ENCODE results near the gene APBB2. TPM values are rescaled to one million over a fixed set of nuclear protein-coding genes. Genes with fewer than 3 reads are reported as not detected.

The APBB2 gene
- total and polyA plus RNA-seq, 10 of the 15 experiments (the other 5 are each of a cell fraction or from before 2014, with no cell fraction given), result 2.7 to 24.6 (median 19.0) TPM

DNA sequence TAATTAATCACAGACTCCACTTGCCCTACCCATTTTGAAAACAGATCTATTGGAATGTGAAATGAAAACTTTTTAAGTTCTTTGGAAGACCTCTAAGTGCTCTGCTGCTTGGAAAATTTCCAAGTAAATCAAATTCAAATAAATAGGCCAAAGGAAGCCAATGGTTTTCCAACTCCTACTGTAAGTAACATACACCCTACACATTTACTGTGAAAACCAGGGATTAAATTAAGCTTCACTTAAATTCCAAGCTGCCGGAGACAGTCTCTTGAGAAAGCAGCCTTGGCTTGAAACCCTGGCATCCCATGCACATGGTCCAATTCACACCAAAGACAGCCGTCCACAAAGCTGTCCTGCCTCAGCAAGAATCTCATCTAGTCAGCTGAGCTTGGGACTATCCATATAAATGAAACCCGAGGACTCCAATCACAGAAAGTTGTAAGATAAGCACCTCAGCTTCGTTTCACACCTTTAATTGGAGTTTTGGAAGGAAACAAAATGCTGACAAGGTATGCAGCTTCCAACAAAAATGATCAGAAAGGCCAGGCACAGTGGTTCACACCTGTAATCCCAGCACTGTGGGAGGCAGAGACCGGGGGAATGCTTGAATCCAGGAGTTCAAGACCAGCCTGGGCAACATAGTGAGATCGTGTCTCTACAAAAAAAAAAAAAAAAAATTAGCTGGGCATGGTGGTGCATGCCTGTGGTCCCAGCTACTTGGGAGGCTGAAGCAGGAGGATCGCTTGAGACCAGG, 88.6 kb downstream of the APBB2 start (continued):
- TF ChIP-seq GATAD2B (conservative IDR thresholded peaks at IDR 0.05; ENCODE audit: low read depth) (no peak), MXI1 (IDR thresholded peaks at IDR 0.05; ENCODE audit: low read depth, low read length) (no peak), POLR2AphosphoS2 (IDR thresholded peaks at IDR 0.05; ENCODE audit: low read depth, low read length) (no peak), EGR1 (IDR thresholded peaks at IDR 0.05; ENCODE audit: borderline replicate concordance in 1 of 2, low read depth in 2 of 2, low read length in 2 of 2) (no peak), CHD2 (IDR thresholded peaks at IDR 0.05; ENCODE audit: borderline replicate concordance, low read depth, low read length) (no peak)
- TF ChIP-seq, protein P1, sequence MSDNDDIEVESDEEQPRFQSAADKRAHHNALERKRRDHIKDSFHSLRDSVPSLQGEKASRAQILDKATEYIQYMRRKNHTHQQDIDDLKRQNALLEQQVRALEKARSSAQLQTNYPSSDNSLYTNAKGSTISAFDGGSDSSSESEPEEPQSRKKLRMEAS (IDR thresholded peaks at IDR 0.05; ENCODE audit: low read depth, low read length), result no peak

DNA sequence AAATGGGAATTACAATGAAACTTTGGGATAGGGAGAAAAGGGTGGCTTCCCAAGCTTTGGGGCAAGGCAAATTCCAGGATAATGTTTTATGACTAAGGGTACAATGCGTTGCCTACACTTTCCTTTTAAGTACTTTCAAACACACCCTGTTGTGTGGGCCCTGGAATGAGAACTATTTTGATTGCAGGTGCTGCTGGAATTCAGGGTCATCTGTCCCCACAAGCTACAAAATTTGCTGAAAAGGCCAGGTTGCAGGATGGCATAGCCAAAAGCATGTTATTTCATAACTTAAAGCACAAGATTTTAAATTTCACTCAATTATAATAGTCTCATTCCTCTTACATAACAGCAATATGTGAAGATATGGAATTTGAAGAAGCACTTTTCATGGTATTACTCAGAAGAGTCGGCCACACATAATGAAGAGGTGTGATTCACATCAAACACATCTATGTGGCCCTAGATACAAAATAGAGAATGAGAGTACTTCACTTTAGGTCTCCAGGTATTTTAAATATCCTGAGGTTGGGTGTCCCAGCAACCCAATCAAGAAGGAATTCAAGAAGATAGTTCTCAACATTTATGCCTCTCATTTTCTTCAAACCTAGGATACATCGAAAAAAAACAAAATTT, 89.3 kb downstream of the APBB2 start:
- Histone ChIP-seq H3K9me3 (replicated peaks; ENCODE audit: control insufficient read depth, insufficient read depth, low read length) (no peaks in the 10 kb centered on the region; the same call in 2 of the 3 replicates), H3K27me3 (replicated peaks in 1 of 2; ENCODE audit: control insufficient read depth in 2 of 2, insufficient read depth in 2 of 2, low read length in 1 of 2) (no peaks in the 10 kb centered on the region), H3K79me2 (ENCODE audit: control insufficient read depth, insufficient read depth, low read length) (no peaks in the 10 kb centered on the region; the same call in 1 of the 2 replicates), H3K9ac (ENCODE audit: control insufficient read depth, insufficient read depth, low read length) (no peak overlapping the region), H3K36me3 (ENCODE audit: control insufficient read depth in 2 of 2, insufficient read depth in 2 of 2, low read length in 1 of 2) (no peaks in the 10 kb centered on the region), H4K20me1 (ENCODE audit: control insufficient read depth, insufficient read depth) (no peaks in the 10 kb centered on the region), H3K4me3 (no peak overlapping the region), H3K4me2 (ENCODE audit: control insufficient read depth, insufficient read depth) (no peak overlapping the region), H3K27ac (ENCODE audit: control insufficient read depth, insufficient read depth) (no peak overlapping the region), H3K4me1 (ENCODE audit: control insufficient read depth, insufficient read depth, low read length) (no peaks in the 10 kb centered on the region), H2AFZ (ENCODE audit: control insufficient read depth, low read depth, low read length) (no peak overlapping the region)
- WGBS (ENCODE audit: insufficient coverage, insufficient replicate concordance, low lambda C conversion rate, missing lambda C conversion rate), result 55% methylated on average over 3 of the region's 3 CpGs
- CTCF ChIA-PET, result interaction anchor here (1.0 to 4.9 kb wide), 2 partner anchors 11 to 148 kb away, joined by 3 to 22 read pairs; no protein-coding TSS in a partner anchor
- no peak for FAIRE-seq
- DNase-seq (ENCODE audit: low read depth, low spot score), result no peak
- no peak for ATAC-seq
- SMC1A ChIA-PET (ENCODE audit: uncharacterized antibody, unreplicated experiment), result interaction anchor here (1.0 to 1.8 kb wide), 5 partner anchors 9 to 149 kb away, joined by 4 to 5 read pairs (median 4); no protein-coding TSS in a partner anchor
- POLR2A ChIA-PET, result interaction anchor here (0.7 to 1.0 kb wide), 2 partner anchors 80 to 86 kb away, joined by 3 read pairs; no protein-coding TSS in a partner anchor
- in situ Hi-C loops (cut with MboI) (no loop called here), intact Hi-C loops (cut with micrococcal nuclease; ENCODE audit: unreplicated experiment) (no loop called here)
- no TSS peak for BruUV-seq (replicated peaks)
- RAD21 ChIA-PET (ENCODE audit: unreplicated experiment), result interaction anchor here (0.6 to 1.5 kb wide), 2 partner anchors 12 to 52 kb away, joined by 3 read pairs; no protein-coding TSS in a partner anchor
- TF ChIP-seq CBX3 (IDR thresholded peaks at IDR 0.05; ENCODE audit: borderline replicate concordance, low read depth), result no peak
- no peak for TF ChIP-seq HDAC6 (IDR thresholded peaks at IDR 0.05; ENCODE audit: unreplicated experiment)
- TF ChIP-seq, protein P2, sequence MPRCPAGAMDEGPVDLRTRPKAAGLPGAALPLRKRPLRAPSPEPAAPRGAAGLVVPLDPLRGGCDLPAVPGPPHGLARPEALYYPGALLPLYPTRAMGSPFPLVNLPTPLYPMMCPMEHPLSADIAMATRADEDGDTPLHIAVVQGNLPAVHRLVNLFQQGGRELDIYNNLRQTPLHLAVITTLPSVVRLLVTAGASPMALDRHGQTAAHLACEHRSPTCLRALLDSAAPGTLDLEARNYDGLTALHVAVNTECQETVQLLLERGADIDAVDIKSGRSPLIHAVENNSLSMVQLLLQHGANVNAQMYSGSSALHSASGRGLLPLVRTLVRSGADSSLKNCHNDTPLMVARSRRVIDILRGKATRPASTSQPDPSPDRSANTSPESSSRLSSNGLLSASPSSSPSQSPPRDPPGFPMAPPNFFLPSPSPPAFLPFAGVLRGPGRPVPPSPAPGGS (IDR thresholded peaks at IDR 0.05; ENCODE audit: borderline replicate concordance, insufficient read depth, low read depth, low read length, poor library complexity, severe bottlenecking), result no peak
- TF ChIP-seq, protein P3, sequence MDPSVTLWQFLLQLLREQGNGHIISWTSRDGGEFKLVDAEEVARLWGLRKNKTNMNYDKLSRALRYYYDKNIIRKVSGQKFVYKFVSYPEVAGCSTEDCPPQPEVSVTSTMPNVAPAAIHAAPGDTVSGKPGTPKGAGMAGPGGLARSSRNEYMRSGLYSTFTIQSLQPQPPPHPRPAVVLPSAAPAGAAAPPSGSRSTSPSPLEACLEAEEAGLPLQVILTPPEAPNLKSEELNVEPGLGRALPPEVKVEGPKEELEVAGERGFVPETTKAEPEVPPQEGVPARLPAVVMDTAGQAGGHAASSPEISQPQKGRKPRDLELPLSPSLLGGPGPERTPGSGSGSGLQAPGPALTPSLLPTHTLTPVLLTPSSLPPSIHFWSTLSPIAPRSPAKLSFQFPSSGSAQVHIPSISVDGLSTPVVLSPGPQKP (IDR thresholded peaks at IDR 0.05; ENCODE audit: low read depth, low read length), result no peak
- TF ChIP-seq, protein P4, sequence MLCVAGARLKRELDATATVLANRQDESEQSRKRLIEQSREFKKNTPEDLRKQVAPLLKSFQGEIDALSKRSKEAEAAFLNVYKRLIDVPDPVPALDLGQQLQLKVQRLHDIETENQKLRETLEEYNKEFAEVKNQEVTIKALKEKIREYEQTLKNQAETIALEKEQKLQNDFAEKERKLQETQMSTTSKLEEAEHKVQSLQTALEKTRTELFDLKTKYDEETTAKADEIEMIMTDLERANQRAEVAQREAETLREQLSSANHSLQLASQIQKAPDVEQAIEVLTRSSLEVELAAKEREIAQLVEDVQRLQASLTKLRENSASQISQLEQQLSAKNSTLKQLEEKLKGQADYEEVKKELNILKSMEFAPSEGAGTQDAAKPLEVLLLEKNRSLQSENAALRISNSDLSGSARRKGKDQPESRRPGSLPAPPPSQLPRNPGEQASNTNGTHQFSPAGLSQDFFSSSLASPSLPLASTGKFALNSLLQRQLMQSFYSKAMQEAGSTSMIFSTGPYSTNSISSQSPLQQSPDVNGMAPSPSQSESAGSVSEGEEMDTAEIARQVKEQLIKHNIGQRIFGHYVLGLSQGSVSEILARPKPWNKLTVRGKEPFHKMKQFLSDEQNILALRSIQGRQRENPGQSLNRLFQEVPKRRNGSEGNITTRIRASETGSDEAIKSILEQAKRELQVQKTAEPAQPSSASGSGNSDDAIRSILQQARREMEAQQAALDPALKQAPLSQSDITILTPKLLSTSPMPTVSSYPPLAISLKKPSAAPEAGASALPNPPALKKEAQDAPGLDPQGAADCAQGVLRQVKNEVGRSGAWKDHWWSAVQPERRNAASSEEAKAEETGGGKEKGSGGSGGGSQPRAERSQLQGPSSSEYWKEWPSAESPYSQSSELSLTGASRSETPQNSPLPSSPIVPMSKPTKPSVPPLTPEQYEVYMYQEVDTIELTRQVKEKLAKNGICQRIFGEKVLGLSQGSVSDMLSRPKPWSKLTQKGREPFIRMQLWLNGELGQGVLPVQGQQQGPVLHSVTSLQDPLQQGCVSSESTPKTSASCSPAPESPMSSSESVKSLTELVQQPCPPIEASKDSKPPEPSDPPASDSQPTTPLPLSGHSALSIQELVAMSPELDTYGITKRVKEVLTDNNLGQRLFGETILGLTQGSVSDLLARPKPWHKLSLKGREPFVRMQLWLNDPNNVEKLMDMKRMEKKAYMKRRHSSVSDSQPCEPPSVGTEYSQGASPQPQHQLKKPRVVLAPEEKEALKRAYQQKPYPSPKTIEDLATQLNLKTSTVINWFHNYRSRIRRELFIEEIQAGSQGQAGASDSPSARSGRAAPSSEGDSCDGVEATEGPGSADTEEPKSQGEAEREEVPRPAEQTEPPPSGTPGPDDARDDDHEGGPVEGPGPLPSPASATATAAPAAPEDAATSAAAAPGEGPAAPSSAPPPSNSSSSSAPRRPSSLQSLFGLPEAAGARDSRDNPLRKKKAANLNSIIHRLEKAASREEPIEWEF (IDR thresholded peaks at IDR 0.05; ENCODE audit: insufficient replicate concordance, low read depth, low read length), result no peak
